ENCODE measurements around the gene HSD17B3.

DNA sequence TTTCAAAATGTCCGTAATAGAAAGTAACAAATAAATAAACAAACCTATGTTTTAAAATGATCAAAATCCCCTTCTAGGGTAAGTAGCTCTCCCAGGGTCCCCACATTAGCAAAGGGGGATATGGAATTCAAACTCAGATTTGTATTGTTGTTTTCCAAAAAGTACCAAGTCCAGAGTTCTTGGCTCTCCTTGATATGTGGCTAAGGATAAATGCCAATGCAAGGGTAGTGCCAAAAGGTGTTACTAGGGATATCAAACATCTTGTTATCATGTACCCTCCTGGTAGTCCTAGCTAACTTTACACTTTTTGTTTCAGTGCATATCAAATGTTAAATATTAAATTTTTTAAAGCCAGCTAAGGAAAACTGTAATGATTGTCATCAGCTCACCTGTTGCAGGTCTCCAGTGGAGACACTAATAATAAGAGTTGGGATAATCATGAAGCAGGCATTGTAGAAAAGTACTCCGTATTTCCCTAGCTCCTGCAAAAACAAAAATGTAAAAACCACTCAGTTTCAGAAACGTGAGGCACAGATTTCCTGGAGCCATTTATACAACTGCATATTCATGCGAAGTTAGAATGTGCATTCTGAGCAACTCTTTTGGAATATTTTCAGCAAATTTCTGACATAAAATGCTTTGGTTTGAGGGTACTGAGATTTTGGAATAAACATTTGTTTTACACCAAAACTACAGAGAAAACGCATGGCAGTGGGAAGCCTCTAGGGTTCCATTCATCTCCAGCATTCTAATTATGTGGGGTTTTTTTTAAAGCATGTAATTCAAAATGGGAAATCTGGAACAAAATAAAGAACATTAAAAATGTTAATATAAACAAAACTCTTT is 41.8 kb upstream of the HSD17B3 start:
- TF ChIP-seq EZH2 (IDR thresholded peaks at IDR 0.05; ENCODE audit: borderline replicate concordance, low read depth, low read length, severe bottlenecking): no peak
- TF ChIP-seq, protein P1, sequence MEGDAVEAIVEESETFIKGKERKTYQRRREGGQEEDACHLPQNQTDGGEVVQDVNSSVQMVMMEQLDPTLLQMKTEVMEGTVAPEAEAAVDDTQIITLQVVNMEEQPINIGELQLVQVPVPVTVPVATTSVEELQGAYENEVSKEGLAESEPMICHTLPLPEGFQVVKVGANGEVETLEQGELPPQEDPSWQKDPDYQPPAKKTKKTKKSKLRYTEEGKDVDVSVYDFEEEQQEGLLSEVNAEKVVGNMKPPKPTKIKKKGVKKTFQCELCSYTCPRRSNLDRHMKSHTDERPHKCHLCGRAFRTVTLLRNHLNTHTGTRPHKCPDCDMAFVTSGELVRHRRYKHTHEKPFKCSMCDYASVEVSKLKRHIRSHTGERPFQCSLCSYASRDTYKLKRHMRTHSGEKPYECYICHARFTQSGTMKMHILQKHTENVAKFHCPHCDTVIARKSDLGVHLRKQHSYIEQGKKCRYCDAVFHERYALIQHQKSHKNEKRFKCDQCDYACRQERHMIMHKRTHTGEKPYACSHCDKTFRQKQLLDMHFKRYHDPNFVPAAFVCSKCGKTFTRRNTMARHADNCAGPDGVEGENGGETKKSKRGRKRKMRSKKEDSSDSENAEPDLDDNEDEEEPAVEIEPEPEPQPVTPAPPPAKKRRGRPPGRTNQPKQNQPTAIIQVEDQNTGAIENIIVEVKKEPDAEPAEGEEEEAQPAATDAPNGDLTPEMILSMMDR (IDR thresholded peaks at IDR 0.05; ENCODE audit: extremely low read depth in 1 of 2, insufficient read depth in 1 of 2, low read depth in 1 of 2, low read length in 2 of 2): no peak
- TF ChIP-seq POLR2AphosphoS5 (IDR thresholded peaks at IDR 0.05; ENCODE audit: insufficient read depth, low read depth, low read length): no peak
- no peak for TF ChIP-seq POLR2A (IDR thresholded peaks at IDR 0.05; ENCODE audit: low read depth, low read length)
- no peak for TF ChIP-seq MYC (IDR thresholded peaks at IDR 0.05; ENCODE audit: low read depth, low read length)
- no peak for TF ChIP-seq JUN (IDR thresholded peaks at IDR 0.05; ENCODE audit: borderline replicate concordance, insufficient read depth, insufficient read length, low read depth)
- TF ChIP-seq, protein P2, sequence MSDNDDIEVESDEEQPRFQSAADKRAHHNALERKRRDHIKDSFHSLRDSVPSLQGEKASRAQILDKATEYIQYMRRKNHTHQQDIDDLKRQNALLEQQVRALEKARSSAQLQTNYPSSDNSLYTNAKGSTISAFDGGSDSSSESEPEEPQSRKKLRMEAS (IDR thresholded peaks at IDR 0.05; ENCODE audit: insufficient read depth, insufficient read length): no peak
- TF ChIP-seq GATA2 (IDR thresholded peaks at IDR 0.05; ENCODE audit: insufficient read depth, insufficient read length, low read depth, low read length): no peak
- no peak for TF ChIP-seq FOS (IDR thresholded peaks at IDR 0.05; ENCODE audit: borderline replicate concordance, insufficient read depth, low read length)

Data from endothelial cell of umbilical vein (primary cell).